Measurements from ENCODE around the gene CLDN34. TPM values are rescaled to one million over a fixed set of nuclear protein-coding genes. Genes with fewer than 3 reads are reported as not detected.

CLDN34 gene
- total RNA-seq, 2 experiments from 2014 or later, result not detected

DNA sequence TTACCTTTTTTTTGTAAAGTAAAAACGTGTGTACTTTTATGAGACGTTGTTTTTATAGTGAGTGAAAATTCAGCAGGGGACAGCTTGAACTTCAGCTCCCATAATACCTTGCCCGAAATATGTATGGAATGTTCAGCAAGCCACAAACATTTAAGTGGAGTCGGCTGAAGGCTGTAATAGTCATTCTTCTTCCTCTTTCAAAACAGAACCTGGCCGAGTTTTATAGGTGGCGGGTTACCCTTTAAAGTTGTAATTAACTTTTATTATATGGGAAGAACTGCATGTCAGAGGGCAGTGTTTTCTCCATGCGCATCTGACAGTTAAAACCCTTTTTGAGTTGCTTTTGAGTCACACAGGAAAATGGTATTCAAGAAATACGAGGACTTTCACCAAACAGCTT, 50.7 kb downstream of the CLDN34 start:
- Histone ChIP-seq H3K79me2 (ENCODE audit: insufficient read depth, low read depth, low read length) (peaks cover 16% of the 10 kb centered on the region; the same call in 1 of the 2 replicates), H3K36me3 (ENCODE audit: insufficient read depth, low read length) (no peaks in the 10 kb centered on the region), H3K4me1 (ENCODE audit: insufficient read depth, low read length, poor library complexity, severe bottlenecking) (peaks cover 22% of the 10 kb centered on the region), H3K9me3 (ENCODE audit: low read length) (no peaks in the 10 kb centered on the region), H3K27ac (ENCODE audit: low read depth, low read length, poor library complexity, severe bottlenecking) (no peak overlapping the region), H3K9me2 (ENCODE audit: insufficient read depth, low read length) (no peaks in the 10 kb centered on the region), H3K4me2 (ENCODE audit: low read length) (peak overlapping the region; percentile 84), H3K4me3 (ENCODE audit: low read depth, low read length, poor library complexity, severe bottlenecking) (peak overlapping the region; percentile 30), H4K20me1 (ENCODE audit: insufficient read depth, low read length) (peaks cover 3% of the 10 kb centered on the region; the same call in 1 of the 2 replicates), H2AFZ (ENCODE audit: low read length) (no peak overlapping the region)
- DNase-seq (ENCODE audit: low spot score), result peak; percentile 21
- POLR2A ChIA-PET, result interaction anchor here (0.9 kb wide), 1 partner anchor 99 kb away, joined by 3 read pairs; no protein-coding TSS in a partner anchor
- peak; percentile 30; the same call in 1 of the 2 replicates for TF ChIP-seq CTCF (conservative IDR thresholded peaks at IDR 0.05; ENCODE audit: low read length)
- no peak for TF ChIP-seq EZH2phosphoT487 (IDR thresholded peaks at IDR 0.05; ENCODE audit: borderline replicate concordance, low read depth, low read length)
- CTCF ChIA-PET (ENCODE audit: unreplicated experiment), result no interaction called here
- BruUV-seq (replicated peaks), result no TSS peak
- intact Hi-C loops (cut with micrococcal nuclease; ENCODE audit: unreplicated experiment), result no loop called here

Other genes with a start within 250 kb of the CLDN34 start
- gene GPR143, start 201.5 kb upstream of the CLDN34 start, total RNA-seq (2014; rRNA removed; shearing (Covaris generic)), result not detected in 2 replicates
- gene GPR143, start 201.5 kb upstream of the CLDN34 start, total RNA-seq (2022), result not detected in 2 replicates
- gene SHROOM2, start 180.9 kb upstream of the CLDN34 start, total RNA-seq (2014; rRNA removed; shearing (Covaris generic)), result not detected in 2 replicates
- gene SHROOM2, start 180.9 kb upstream of the CLDN34 start, total RNA-seq (2022), result not detected in 2 replicates
- gene CLCN4, start 189.6 kb downstream of the CLDN34 start, total RNA-seq (2014; rRNA removed; shearing (Covaris generic)), result 7.8 and 11.1 TPM in 2 replicates
- gene CLCN4, start 189.6 kb downstream of the CLDN34 start, total RNA-seq (2022), result 9.7 and 10.2 TPM in 2 replicates